OCI-LY1 (cell line): ENCODE measurements around the gene TBC1D5.

Source experiments
- H2AFZ ChIP-seq: fragments of 200-600 bp; sonication (generic), shearing (Covaris generic); 2 replicates; pipeline ENCODE4 v1.6.0; 2014; ENCODE audit warnings: antibody characterized with exemption, mild to moderate bottlenecking, low read length
- H3F3A ChIP-seq: fragments of 200-600 bp; sonication (generic), shearing (Covaris generic); 2 replicates; pipeline ENCODE4 v1.6.0; 2014; ENCODE audit warnings: mild to moderate bottlenecking, antibody characterized with exemption, low read length, moderate library complexity; ENCODE audit not compliant: insufficient read depth
- H3K27ac ChIP-seq: fragments of 200-600 bp; sonication (generic); 2 replicates; pipeline ENCODE4 v1.5.1; 2014; ENCODE audit warnings: low read length, mixed run types, mild to moderate bottlenecking, low read depth; ENCODE audit not compliant: poor library complexity, severe bottlenecking
- H3K27me3 ChIP-seq: fragments of 200-600 bp; sonication (generic); 2 replicates; pipeline ENCODE4 v1.6.0; 2014; ENCODE audit warnings: antibody characterized with exemption, mild to moderate bottlenecking, low read length, moderate library complexity; ENCODE audit not compliant: insufficient read depth
- H3K36me3 ChIP-seq: fragments of 200-600 bp; sonication (generic); 2 replicates; pipeline ENCODE4 v1.6.1; 2014; ENCODE audit warnings: mild to moderate bottlenecking, antibody characterized with exemption, low read length, moderate library complexity, mixed read lengths; ENCODE audit not compliant: insufficient read depth
- H3K4me1 ChIP-seq: fragments of 200-600 bp; sonication (generic); 2 replicates; pipeline ENCODE4 v1.5.1; 2014; ENCODE audit warnings: mild to moderate bottlenecking, low read length, moderate library complexity; ENCODE audit not compliant: insufficient read depth, severe bottlenecking
- H3K4me2 ChIP-seq: fragments of 200-600 bp; sonication (generic), shearing (Covaris generic); 2 replicates; pipeline ENCODE4 v1.6.1; 2014; ENCODE audit warnings: low read length
- H3K4me3 ChIP-seq: fragments of 200-600 bp; sonication (generic); 2 replicates; pipeline ENCODE4 v1.5.1; 2014; ENCODE audit warnings: low read length, low read depth, mild to moderate bottlenecking, mixed read lengths; ENCODE audit not compliant: poor library complexity, severe bottlenecking
- H3K79me2 ChIP-seq: fragments of 200-600 bp; shearing (Covaris generic); 2 replicates; pipeline ENCODE4 v1.6.1; 2016; ENCODE audit warnings: mixed run types, low read length, mixed read lengths; ENCODE audit not compliant: insufficient read depth
- H3K9ac ChIP-seq: fragments of 200-600 bp; sonication (generic), shearing (Covaris generic); 2 replicates; pipeline ENCODE4 v1.6.1; 2014; ENCODE audit warnings: mild to moderate bottlenecking, low read length, mixed read lengths
- H3K9me2 ChIP-seq: fragments of 200-600 bp; sonication (generic), shearing (Covaris generic); 2 replicates; pipeline ENCODE4 v1.6.1; 2014; ENCODE audit warnings: low read depth, mild to moderate bottlenecking, low read length, mixed read lengths
- H3K9me3 ChIP-seq: fragments of 200-600 bp; shearing (Covaris generic); 2 replicates; pipeline ENCODE4 v1.6.1; 2014; ENCODE audit warnings: low read length, mixed read lengths
- H4K20me1 ChIP-seq: fragments of 200-600 bp; sonication (generic), shearing (Covaris generic); 2 replicates; pipeline ENCODE4 v1.6.0; 2016; ENCODE audit warnings: mild to moderate bottlenecking, low read length; ENCODE audit not compliant: insufficient read depth
- EZH2 ChIP-seq: fragments of 200-600 bp; sonication (generic), shearing (Covaris generic); IDR thresholded peaks from 2 replicates; pipeline ENCODE4 v1.8.0; 2017; ENCODE audit warnings: borderline replicate concordance, mixed run types, mild to moderate bottlenecking, antibody characterized with exemption, low read length, moderate library complexity, mixed read lengths
- TF ChIP-seq, protein P1 (sequence below): fragments of 200-600 bp; sonication (generic), shearing (Covaris generic); IDR thresholded peaks from 2 replicates; pipeline ENCODE4 v1.5.1; 2017; ENCODE audit warnings: mild to moderate bottlenecking, antibody characterized with exemption, low read length, moderate library complexity, mixed read lengths

Gene TBC1D5

DNA sequence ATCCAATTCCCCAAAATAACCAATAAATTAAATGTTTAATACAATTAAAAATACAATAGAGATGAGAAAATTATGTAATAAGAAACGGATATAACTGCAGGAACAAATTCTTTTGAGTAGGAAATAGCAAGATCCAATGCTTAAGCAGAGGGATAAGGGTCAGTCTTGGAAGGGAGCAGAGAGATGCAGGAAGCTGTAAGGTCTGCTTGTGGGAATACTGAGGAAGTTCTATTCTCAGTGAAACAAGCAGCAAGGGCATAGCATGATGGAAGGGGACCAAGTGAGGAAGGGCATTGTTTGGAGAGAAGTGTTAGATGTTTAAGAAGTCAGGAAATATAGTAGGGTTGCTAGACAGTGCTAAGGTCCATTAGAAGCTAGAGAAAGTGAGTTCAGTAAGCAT is 409.0 kb downstream of the TBC1D5 start:
- Histone ChIP-seq H3K4me1 (no peaks in the 10 kb centered on the region), H3K27me3 (no peaks in the 10 kb centered on the region), H3K79me2 (no peaks in the 10 kb centered on the region), H2AFZ (no peak overlapping the region), H3K4me3 (no peak overlapping the region), H3F3A (no peaks in the 10 kb centered on the region), H3K27ac (no peak overlapping the region), H3K9me3 (no peaks in the 10 kb centered on the region), H3K4me2 (no peak overlapping the region), H3K36me3 (peaks cover under 1% of the 10 kb centered on the region; the same call in 1 of the 2 replicates), H4K20me1 (no peaks in the 10 kb centered on the region), H3K9me2 (no peaks in the 10 kb centered on the region), H3K9ac (no peak overlapping the region)
- TF ChIP-seq, protein P1, sequence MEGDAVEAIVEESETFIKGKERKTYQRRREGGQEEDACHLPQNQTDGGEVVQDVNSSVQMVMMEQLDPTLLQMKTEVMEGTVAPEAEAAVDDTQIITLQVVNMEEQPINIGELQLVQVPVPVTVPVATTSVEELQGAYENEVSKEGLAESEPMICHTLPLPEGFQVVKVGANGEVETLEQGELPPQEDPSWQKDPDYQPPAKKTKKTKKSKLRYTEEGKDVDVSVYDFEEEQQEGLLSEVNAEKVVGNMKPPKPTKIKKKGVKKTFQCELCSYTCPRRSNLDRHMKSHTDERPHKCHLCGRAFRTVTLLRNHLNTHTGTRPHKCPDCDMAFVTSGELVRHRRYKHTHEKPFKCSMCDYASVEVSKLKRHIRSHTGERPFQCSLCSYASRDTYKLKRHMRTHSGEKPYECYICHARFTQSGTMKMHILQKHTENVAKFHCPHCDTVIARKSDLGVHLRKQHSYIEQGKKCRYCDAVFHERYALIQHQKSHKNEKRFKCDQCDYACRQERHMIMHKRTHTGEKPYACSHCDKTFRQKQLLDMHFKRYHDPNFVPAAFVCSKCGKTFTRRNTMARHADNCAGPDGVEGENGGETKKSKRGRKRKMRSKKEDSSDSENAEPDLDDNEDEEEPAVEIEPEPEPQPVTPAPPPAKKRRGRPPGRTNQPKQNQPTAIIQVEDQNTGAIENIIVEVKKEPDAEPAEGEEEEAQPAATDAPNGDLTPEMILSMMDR, result no peak
- no peak for TF ChIP-seq EZH2

DNA sequence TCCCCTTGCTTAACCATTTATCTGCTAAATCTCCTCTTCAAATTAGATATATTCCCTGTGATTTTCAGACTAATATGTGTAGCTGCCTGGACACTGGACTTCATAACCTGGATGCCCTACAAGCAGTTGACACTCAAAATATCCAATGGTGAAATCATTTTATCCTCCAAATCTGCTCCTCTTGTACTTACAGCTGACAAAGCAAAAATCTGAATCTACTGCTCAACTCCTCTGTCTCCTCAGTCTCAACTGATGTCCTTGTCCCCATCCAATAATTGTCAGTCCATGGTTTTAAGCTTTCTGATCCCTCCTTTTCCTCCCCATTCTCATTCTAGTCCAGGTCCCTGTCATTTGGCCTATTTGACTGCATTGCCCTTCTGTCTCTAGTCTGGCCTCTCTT is 411.8 kb downstream of the TBC1D5 start:
- Histone ChIP-seq H3K9ac (no peak overlapping the region), H2AFZ (no peak overlapping the region), H3K4me3 (no peak overlapping the region), H3K4me1 (no peaks in the 10 kb centered on the region), H3K9me3 (no peaks in the 10 kb centered on the region), H3K27ac (no peak overlapping the region), H3K79me2 (no peaks in the 10 kb centered on the region), H3K27me3 (no peaks in the 10 kb centered on the region), H4K20me1 (no peaks in the 10 kb centered on the region), H3F3A (no peaks in the 10 kb centered on the region), H3K36me3 (peaks cover 3% of the 10 kb centered on the region; the same call in 1 of the 2 replicates), H3K9me2 (no peaks in the 10 kb centered on the region), H3K4me2 (no peak overlapping the region)
- no peak for TF ChIP-seq EZH2
- TF ChIP-seq, protein P1, result no peak

DNA sequence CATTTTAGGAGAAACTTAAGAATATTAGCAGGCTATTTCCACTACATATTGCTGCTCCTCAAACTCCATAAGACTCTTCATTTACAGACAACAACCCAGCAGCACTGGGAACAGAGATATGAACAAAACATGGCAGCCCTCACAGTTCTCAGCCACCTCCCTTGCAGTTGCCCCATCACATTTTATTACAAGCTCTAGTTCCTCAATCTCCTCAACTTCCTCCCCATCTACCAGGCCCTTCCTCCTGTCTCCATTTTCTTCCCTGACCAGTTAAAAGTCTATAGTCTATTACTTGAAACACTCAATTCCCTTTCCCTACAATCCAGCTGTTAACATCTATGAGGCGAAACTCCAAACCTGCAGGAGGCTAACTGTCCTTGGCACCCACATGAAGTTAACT is 412.5 kb downstream of the TBC1D5 start:
- Histone ChIP-seq H3K4me3 (no peak overlapping the region), H3K36me3 (peaks cover 3% of the 10 kb centered on the region; the same call in 1 of the 2 replicates), H3K27me3 (no peaks in the 10 kb centered on the region), H2AFZ (no peak overlapping the region), H3K9me3 (no peaks in the 10 kb centered on the region), H3F3A (no peaks in the 10 kb centered on the region), H3K4me1 (no peaks in the 10 kb centered on the region), H3K4me2 (no peak overlapping the region), H3K9me2 (no peaks in the 10 kb centered on the region), H4K20me1 (no peaks in the 10 kb centered on the region), H3K27ac (no peak overlapping the region), H3K79me2 (no peaks in the 10 kb centered on the region), H3K9ac (no peak overlapping the region)
- TF ChIP-seq, protein P1, result no peak
